K562 (cell line): Measurements from ENCODE around the gene PDIA5. TPM values are rescaled to one million over a fixed set of nuclear protein-coding genes. Genes with fewer than 3 reads are reported as not detected.
A peak's percentile ranks its signal among the peaks of the same experiment; 100 is the strongest.

Source experiments
- CBX3 ChIP-seq, 2 experiments: IDR thresholded peaks; 1 replicate in 1 of 2; 2 replicates in 1 of 2; pipeline ENCODE4 v1.6.1; 2012; ENCODE audit warnings: inconsistent platforms in 2 of 2, low read length in 2 of 2, borderline replicate concordance in 1 of 2, control low read depth in 1 of 2
- E2F8 ChIP-seq: fragments of 450-650 bp; IDR thresholded peaks from 2 replicates; pipeline ENCODE4 v1.7.1; 2018; ENCODE audit warnings: mild to moderate bottlenecking, low read depth; ENCODE audit not compliant: partially characterized antibody
- GTF2E2 ChIP-seq: fragments of 200-800 bp; sonication (Bioruptor generic); IDR thresholded peaks from 2 replicates; pipeline ENCODE4 v1.6.1; 2016; ENCODE audit warnings: missing genetic modification characterization, missing compliant biosample characterization
- JUND ChIP-seq, 2 experiments: IDR thresholded peaks; 2 replicates in 1 of 2; 3 replicates in 1 of 2; pipeline ENCODE4 v1.6.1; 2011; ENCODE audit warnings: borderline replicate concordance in 2 of 2, low read depth in 2 of 2, low read length in 2 of 2, improper control_type of control experiment in 1 of 2, missing biosample characterization in 1 of 2, missing genetic modification characterization in 1 of 2, missing genetic modification reagents in 1 of 2
- KAT7 ChIP-seq: sonication (generic); formaldehyde crosslinking; IDR thresholded peaks from 2 replicates; pipeline ENCODE4 v1.8.0; 2022; ENCODE audit warnings: missing genetic modification reagents, mild to moderate bottlenecking, borderline replicate concordance
- MEF2A ChIP-seq: IDR thresholded peaks from 2 replicates; pipeline ENCODE4 v1.6.1; 2011; ENCODE audit warnings: low read depth, mild to moderate bottlenecking, low read length, moderate library complexity; ENCODE audit not compliant: control insufficient read depth
- NCOA4 ChIP-seq: fragments of 450-650 bp; IDR thresholded peaks from 2 replicates; pipeline ENCODE4 v1.6.1; 2018; ENCODE audit warnings: mild to moderate bottlenecking; ENCODE audit not compliant: partially characterized antibody
- NFRKB ChIP-seq: fragments of 450-650 bp; IDR thresholded peaks from 2 replicates; pipeline ENCODE4 v1.6.1; 2016; ENCODE audit warnings: low read depth
- NONO ChIP-seq, 2 experiments: fragments of 200-400 bp in 1 of 2; fragments of 450-650 bp in 1 of 2; formaldehyde crosslinking in 1 of 2; IDR thresholded peaks; 2 replicates each; pipeline ENCODE4 v1.6.1; 2017; ENCODE audit warnings: low read depth in 2 of 2, mild to moderate bottlenecking in 2 of 2, moderate library complexity in 2 of 2, low read length in 1 of 2
- PRPF4 ChIP-seq: fragments of 200-400 bp; formaldehyde crosslinking; IDR thresholded peaks from one replicate; pipeline ENCODE4 v1.6.1; 2017; ENCODE audit warnings: low read length, low read depth, mild to moderate bottlenecking; ENCODE audit not compliant: insufficient read depth, poor library complexity, severe bottlenecking
- PTRF ChIP-seq: fragments of 450-650 bp; IDR thresholded peaks from 2 replicates; pipeline ENCODE4 v1.6.1; 2016; ENCODE audit warnings: mild to moderate bottlenecking, missing genetic modification characterization, missing compliant biosample characterization
- RBM17 ChIP-seq: fragments of 200-400 bp; formaldehyde crosslinking; IDR thresholded peaks from 2 replicates; pipeline ENCODE4 v1.6.1; 2017; ENCODE audit warnings: low read depth, mild to moderate bottlenecking, low read length, borderline replicate concordance
- TARDBP ChIP-seq: fragments of 450-650 bp; IDR thresholded peaks from 2 replicates; pipeline ENCODE4 v1.6.1; 2016
- TEAD4 ChIP-seq, 2 experiments: sonication (generic) in 1 of 2; formaldehyde crosslinking in 1 of 2; IDR thresholded peaks; 2 replicates each; pipeline versions ENCODE4 v1.6.1 to v1.8.0; 2012 to 2022; ENCODE audit warnings: borderline replicate concordance in 1 of 2, inconsistent platforms in 1 of 2, low read length in 1 of 2, mild to moderate bottlenecking in 1 of 2, missing genetic modification reagents in 1 of 2
- ZNF23 ChIP-seq: fragments of 250-450 bp; sonication (Bioruptor Pico); IDR thresholded peaks from 2 replicates; pipeline ENCODE4 v1.4.0; 2020; ENCODE audit warnings: mild to moderate bottlenecking
- ZNF696 ChIP-seq: fragments of 250-450 bp; sonication (Bioruptor Pico); conservative IDR thresholded peaks from 2 replicates; pipeline ENCODE4 v1.4.0; 2020; ENCODE audit warnings: mild to moderate bottlenecking, moderate library complexity
- polyA plus RNA-seq, 8 experiments: library from polyadenylated mRNA; depleted of rRNA in 4 of 8; stranded (reverse) in 5 of 8; unstranded in 3 of 8; fragments of >200 nt; fragmentation: Nextera tagmentation in 2 of 8; fragmentation: Illumina TruSeq in 1 of 8; extraction: Ambion mirVana in 2 of 8; extraction: Trizol in 1 of 8; gene quantifications; 2 replicates each; pipeline versions ENCODE4 v1.2.1 to v1.2.3, GENCODE V29; 2011 to 2014; ENCODE audit warnings: inconsistent platforms in 1 of 8, missing spikeins in 1 of 8
- total RNA-seq, 7 experiments: library from RNA; depleted of rRNA in 6 of 7; stranded (reverse); fragments of >200 nt in 6 of 7; fragmentation: Illumina TruSeq in 2 of 7; extraction: Trizol in 2 of 7; gene quantifications; 2 replicates each; pipeline versions ENCODE4 v1.2.1 to v1.2.3, GENCODE V29; 2011 to 2021; ENCODE audit warnings: low replicate concordance in 1 of 7
- TF ChIP-seq, protein P1 (sequence below): IDR thresholded peaks from 2 replicates; pipeline ENCODE4 v1.6.1; 2012; ENCODE audit warnings: low read depth, low read length, improper control_type of control experiment, borderline replicate concordance
- TF ChIP-seq, protein P2 (sequence below): fragments of 250-450 bp; sonication (Bioruptor Pico); IDR thresholded peaks from 2 replicates; pipeline ENCODE4 v1.5.0; 2021; ENCODE audit warnings: mild to moderate bottlenecking, moderate library complexity

PDIA5 gene
- total and polyA plus RNA-seq, 9 of the 15 experiments (the other 6 are each of a cell fraction or from before 2014, with no cell fraction given) = 3.4 to 31.8 (median 19.6) TPM

DNA sequence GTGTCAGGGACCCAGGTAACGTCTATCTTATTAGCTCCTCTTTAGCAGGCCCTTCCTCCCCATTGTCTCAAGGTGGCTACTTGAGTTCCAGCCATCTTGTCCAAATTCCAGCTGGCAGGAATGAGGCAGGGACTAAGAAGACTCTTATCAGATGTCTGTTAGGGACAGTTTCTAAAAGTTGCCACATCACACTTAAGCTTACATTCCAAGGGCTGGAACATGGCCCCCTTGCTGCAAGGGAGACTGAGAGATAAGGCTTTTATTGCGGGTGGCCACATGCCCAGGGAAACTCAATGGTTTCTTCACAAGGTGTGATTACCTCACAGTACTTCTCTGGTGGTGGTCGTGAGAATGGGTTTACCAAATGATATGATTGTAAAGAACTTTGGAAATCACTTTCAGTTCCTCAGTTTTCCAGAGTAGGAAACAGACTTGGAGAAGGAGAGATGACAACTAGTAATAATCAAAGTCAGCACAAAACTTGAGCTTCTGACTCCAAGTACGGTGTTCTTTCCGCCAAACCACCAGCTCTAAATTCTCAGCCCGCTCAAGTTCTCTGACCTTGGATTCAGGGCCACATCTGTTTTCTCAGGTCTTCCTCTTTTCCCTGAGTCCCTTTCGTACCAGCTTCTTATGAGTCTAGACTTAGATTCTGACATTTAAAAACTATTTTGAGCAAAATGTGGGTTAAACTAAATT lies 14.2 kb downstream of the PDIA5 start (continued):
- TF ChIP-seq E2F8 = no peak
- TF ChIP-seq NONO (IDR thresholded peaks at IDR 0.05; ENCODE audit: low read depth in 2 of 2, low read length in 1 of 2) = no peak
- TF ChIP-seq, protein P1, sequence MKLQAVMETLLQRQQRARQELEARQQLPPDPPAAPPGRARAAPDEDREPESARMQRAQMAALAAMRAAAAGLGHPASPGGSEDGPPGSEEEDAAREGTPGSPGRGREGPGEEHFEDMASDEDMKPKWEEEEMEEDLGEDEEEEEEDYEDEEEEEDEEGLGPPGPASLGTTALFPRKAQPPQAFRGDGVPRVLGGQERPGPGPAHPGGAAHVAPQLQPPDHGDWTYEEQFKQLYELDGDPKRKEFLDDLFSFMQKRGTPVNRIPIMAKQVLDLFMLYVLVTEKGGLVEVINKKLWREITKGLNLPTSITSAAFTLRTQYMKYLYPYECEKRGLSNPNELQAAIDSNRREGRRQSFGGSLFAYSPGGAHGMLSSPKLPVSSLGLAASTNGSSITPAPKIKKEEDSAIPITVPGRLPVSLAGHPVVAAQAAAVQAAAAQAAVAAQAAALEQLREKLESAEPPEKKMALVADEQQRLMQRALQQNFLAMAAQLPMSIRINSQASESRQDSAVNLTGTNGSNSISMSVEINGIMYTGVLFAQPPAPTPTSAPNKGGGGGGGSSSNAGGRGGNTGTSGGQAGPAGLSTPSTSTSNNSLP = 0 out of 2 replicates have a peak, but pooled peaks have one; percentile 6
- peak in 1 of 2 experiments; percentile 22; a peak in 1 of 3 replicates for TF ChIP-seq CBX3 (IDR thresholded peaks at IDR 0.05; ENCODE audit: borderline replicate concordance in 1 of 2, low read length in 2 of 2)
- TF ChIP-seq NFRKB = 0 out of 2 replicates have a peak, but pooled peaks have one; percentile 28
- TF ChIP-seq TEAD4 (IDR thresholded peaks at IDR 0.05; ENCODE audit: low read length) = peak; percentile 93
- no peak for TF ChIP-seq TEAD4 (CRISPR knock-in tag; IDR thresholded peaks at IDR 0.05; ENCODE audit: borderline replicate concordance)
- no peak for TF ChIP-seq NCOA4
- no peak for TF ChIP-seq RBM17
- no peak for TF ChIP-seq ZNF23
- TF ChIP-seq ZNF696 (CRISPR knock-in tag) = no peak
- TF ChIP-seq, protein P2, sequence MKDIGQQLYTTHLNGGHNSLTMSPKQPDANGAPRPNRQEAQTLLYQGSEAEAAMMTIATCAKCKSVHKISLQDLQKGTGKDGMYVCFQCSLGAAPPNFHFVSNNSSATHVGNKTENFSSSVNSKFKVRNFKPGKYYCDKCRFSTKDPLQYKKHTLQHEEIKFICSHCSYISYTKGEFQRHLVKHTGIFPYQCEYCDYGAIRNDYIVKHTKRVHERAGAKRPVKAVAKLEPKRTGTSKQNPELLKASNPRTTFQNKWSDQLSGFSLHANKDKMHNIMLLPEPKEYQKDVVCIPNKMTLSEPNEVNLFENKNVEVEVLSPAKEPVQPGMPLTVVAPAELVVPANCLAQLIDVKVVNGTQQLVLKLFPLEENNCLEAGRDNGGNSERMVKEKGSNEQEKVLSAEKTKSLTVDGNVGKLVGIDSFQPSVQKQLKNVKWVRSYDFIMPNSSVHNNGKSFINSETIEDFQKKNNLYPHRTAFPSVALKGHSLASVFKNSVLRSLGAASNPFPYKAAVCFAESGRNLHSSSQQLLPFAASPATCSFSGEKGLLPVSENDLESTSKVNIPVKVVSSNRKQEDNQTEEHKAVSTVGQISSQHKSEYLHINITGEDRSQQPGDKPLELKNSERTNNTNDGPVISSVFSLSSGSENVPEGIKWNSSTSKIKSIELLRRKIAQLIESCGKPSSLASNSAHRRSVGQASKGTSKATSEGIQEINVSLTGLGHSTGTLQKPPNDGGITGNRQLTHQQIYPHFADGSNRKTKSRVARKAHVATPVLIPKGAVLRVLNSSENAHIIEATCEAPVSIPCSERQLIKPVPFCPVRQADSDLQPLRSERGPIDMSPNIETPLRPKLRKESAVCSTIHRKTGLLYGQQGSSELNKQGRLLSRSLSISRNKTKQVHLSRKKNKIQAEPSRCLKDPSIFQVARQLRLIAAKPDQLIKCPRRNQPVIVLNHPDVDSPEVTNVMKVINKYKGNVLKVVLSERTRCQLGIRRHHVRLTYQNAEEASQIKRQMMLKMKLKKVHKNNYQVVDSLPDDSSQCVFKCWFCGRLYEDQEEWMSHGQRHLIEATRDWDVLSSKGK (CRISPR knock-in tag) = no peak
- TF ChIP-seq PTRF = no peak
- no peak for TF ChIP-seq MEF2A
- TF ChIP-seq GTF2E2 (tag) = no peak
- peak; percentile 23; the same call in 1 of the 2 replicates for TF ChIP-seq JUND (IDR thresholded peaks at IDR 0.05; ENCODE audit: borderline replicate concordance, low read depth, low read length)
- peak; percentile 30; the same call in 1 of the 3 replicates for TF ChIP-seq JUND (tag; IDR thresholded peaks at IDR 0.05; ENCODE audit: borderline replicate concordance, low read depth, low read length)
- TF ChIP-seq TARDBP = no peak
- TF ChIP-seq PRPF4 = no peak
- TF ChIP-seq KAT7 (CRISPR knock-in tag) = no peak
